NCI-H748 treated with DMSO at 0.1 percent for 48 hours (cell line): ENCODE data around the gene UBQLN2.
"Not testable (repeated sequence)": the region's sequence is repeated elsewhere in the genome, so short reads cannot be mapped to it uniquely, and the experiment has no call there.

Experiments used
- DNase-seq: peaks from one replicate; lab custom pipeline; 2025; lab: John Stamatoyannopoulos, UW

The UBQLN2 gene

GRCh38 chrX:56563231-56564161, at the start of gene UBQLN2:
Gene UBQLN2 (plus strand): TSS chrX:56563627. CDS start chrX:56563874, 247 bp downstream.
- DNase-seq = peak; percentile 59

- DNase-seq = no peak
Measured at GRCh38 chrX:56519642-56520041, 43.8 kb upstream of the UBQLN2 start.

- DNase-seq = not testable (repeated sequence)
Measured at GRCh38 chrX:56529482-56530007, 33.9 kb upstream of the UBQLN2 start.

- no peak for DNase-seq
Measured at GRCh38 chrX:56530011-56530410, 33.4 kb upstream of the UBQLN2 start.

- no peak for DNase-seq
Measured at GRCh38 chrX:56550667-56551066, 12.8 kb upstream of the UBQLN2 start.

GRCh38 chrX:56554870-56555269, 8.6 kb upstream of the UBQLN2 start:
- DNase-seq = no peak

- no peak for DNase-seq
Measured at GRCh38 chrX:56557376-56557929, 6.0 kb upstream of the UBQLN2 start.

GRCh38 chrX:56564164-56564885, 898 bp downstream of the UBQLN2 start:
- no peak for DNase-seq

GRCh38 chrX:56564921-56565840, 1.8 kb downstream of the UBQLN2 start:
- DNase-seq = no peak

GRCh38 chrX:56569378-56570057, 6.1 kb downstream of the UBQLN2 start:
- no peak for DNase-seq

- DNase-seq = no peak
Measured at GRCh38 chrX:56572975-56573374, 9.5 kb downstream of the UBQLN2 start.

GRCh38 chrX:56574861-56575260, 11.4 kb downstream of the UBQLN2 start:
- no peak for DNase-seq

GRCh38 chrX:56576721-56577120, 13.3 kb downstream of the UBQLN2 start:
- DNase-seq = no peak

GRCh38 chrX:56588397-56589188, 25.2 kb downstream of the UBQLN2 start:
- DNase-seq = no peak

- not testable (repeated sequence) for DNase-seq
Measured at GRCh38 chrX:56591830-56592229, 28.4 kb downstream of the UBQLN2 start.

- no peak for DNase-seq
Measured at GRCh38 chrX:56600141-56600540, 36.7 kb downstream of the UBQLN2 start.

GRCh38 chrX:56600987-56601386, 37.6 kb downstream of the UBQLN2 start:
- DNase-seq = no peak

- no peak for DNase-seq
Measured at GRCh38 chrX:56615282-56615681, 51.9 kb downstream of the UBQLN2 start.
